Esophagus (tissue), 2 donors: ENCODE measurements around the gene TMEM61. TPM values are rescaled to one million over a fixed set of nuclear protein-coding genes. Genes with fewer than 3 reads are reported as not detected.

Source experiments
- H3K27ac ChIP-seq, 2 donors: one replicate each; pipeline ENCODE4 v1.5.1; 2013; ENCODE audit warnings: low read depth in 2 of 2, mild to moderate bottlenecking in 2 of 2, inconsistent platforms in 1 of 2, low read length in 1 of 2, moderate library complexity in 1 of 2
- H3K27me3 ChIP-seq, 2 donors: one replicate each; pipeline ENCODE4 v1.6.1; 2013; ENCODE audit warnings: low read length in 2 of 2, control low read depth in 1 of 2, mild to moderate bottlenecking in 1 of 2; ENCODE audit not compliant: insufficient read depth in 2 of 2, control insufficient read depth in 1 of 2
- H3K36me3 ChIP-seq, 2 donors: one replicate each; pipeline ENCODE4 v1.6.1; 2013; ENCODE audit warnings: low read length in 1 of 2; ENCODE audit not compliant: control insufficient read depth in 2 of 2, insufficient read depth in 2 of 2
- H3K4me1 ChIP-seq, 2 donors: one replicate each; pipeline ENCODE4 v1.6.1; 2013; ENCODE audit warnings: low read length in 1 of 2; ENCODE audit not compliant: control insufficient read depth in 2 of 2, insufficient read depth in 2 of 2
- H3K4me3 ChIP-seq, 2 donors: one replicate each; pipeline ENCODE4 v1.5.1; 2013; ENCODE audit warnings: low read length in 2 of 2, mild to moderate bottlenecking in 2 of 2, low read depth in 1 of 2, moderate library complexity in 1 of 2
- H3K9me3 ChIP-seq, 2 donors: one replicate each; pipeline ENCODE4 v1.6.1; 2013; ENCODE audit warnings: mild to moderate bottlenecking in 2 of 2, low read depth in 1 of 2, low read length in 1 of 2, moderate library complexity in 1 of 2; ENCODE audit not compliant: control insufficient read depth in 2 of 2, insufficient read depth in 1 of 2
- WGBS, 2 donors: extraction: QIAGEN DNeasy Blood & Tissue Kit; methylation state at CpG; one replicate each; pipeline ENCODE4 v1.1.7; 2013; 5-methylcytosine and 5-hydroxymethylcytosine counted together
- polyA plus RNA-seq, 2 donors: library from polyadenylated mRNA; stranded (reverse); fragments of 200-250 nt; gene quantifications; one replicate each; pipeline ENCODE4 v1.2.3, GENCODE V29; 2013
- donor health status: healthy with polysubstance abuse.
- donor health status: Bipolar disorder and iron deficiency.

The TMEM61 gene
- polyA plus RNA-seq, 2 donors: 0.84 to 1.2 TPM

DNA sequence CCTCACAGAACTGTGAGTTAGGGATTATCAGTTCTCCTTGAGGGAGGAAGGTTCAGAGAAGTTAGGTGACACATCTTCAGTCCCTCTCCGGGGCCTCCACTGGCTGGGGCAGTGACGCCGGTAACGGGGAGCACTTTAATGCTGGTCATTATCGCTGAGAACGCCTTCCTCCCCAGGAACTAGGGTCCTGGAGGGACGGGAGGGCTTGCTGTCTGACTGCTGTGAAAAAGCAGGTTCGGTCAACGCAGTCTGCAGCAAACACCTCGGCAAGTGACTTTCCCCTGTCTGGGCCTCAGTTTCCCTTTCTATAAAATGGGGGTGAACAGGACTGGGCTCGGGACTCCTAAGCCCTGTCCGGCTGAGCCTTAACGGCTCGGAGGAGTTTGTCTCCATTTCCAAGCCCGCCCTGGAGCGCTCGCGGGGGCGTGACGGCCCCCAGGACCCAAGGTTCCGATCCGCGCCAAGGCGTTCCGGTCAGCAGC is 341 bp upstream of the TMEM61 start:
- Histone ChIP-seq H3K9me3 (no peaks in the 10 kb centered on the region), H3K36me3 (no peaks in the 10 kb centered on the region), H3K4me1 (peaks cover 6 to 15% of the 10 kb centered on the region in 2 donors), H3K27me3 (no peaks in the 10 kb centered on the region), H3K27ac (no peak overlapping the region), H3K4me3 (peak overlapping the region; percentile 53 to 60)
- 16 to 22% methylated on average over 25 of the region's 25 CpGs for whole genome bisulfite sequencing, 2 donors

DNA sequence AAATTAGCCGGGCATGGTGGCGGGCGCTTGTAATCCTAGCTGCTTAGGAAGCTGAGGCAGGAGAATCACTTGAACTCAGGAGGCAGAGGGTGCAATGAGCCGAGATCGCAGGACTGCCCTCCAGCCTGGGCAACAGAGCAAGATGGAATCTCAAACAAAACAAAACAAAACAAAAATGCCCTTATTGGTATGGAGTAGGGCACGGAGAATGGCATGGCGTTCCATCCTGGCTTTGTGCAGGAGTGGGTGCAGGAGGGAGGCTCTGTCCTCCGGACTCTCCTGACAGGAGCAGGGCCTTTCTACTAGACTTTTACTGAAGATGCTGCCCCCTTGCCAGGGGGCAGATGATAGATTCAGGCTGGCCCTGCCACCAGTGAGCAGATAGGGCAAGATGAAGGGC is 1.0 kb downstream of the TMEM61 start:
- peaks cover 3 to 15% of the 10 kb centered on the region in 2 donors for H3K4me1 ChIP-seq
- H3K27me3 ChIP-seq: no peaks in the 10 kb centered on the region
- no peak overlapping the region for H3K27ac ChIP-seq
- H3K4me3 ChIP-seq: no peak overlapping the region
- no peaks in the 10 kb centered on the region for H3K36me3 ChIP-seq
- H3K9me3 ChIP-seq: no peaks in the 10 kb centered on the region
- WGBS, 2 donors: 88% methylated on average over 8 of the region's 8 CpGs

DNA sequence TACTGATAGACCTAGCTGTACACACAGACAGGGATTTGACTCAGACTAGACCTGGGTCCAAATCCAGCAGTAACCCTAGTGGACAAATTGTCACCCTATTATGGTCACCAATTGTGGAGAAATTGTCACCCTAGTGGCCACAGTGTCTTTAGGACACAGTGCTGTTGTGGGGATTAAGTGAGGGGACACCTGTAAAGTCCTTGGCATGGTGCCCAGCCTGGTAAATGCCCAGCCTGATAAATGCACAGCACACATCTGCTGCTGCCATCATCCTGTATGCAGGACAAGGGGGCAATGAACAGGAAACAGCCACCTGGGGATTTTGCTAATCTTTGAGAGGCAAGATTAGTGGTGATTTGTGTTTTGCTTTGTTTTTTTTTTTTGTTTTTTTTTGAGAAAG is 2.3 kb downstream of the TMEM61 start:
- Histone ChIP-seq H3K27ac (no peak overlapping the region), H3K36me3 (no peaks in the 10 kb centered on the region), H3K4me3 (no peak overlapping the region), H3K9me3 (no peaks in the 10 kb centered on the region), H3K27me3 (no peaks in the 10 kb centered on the region), H3K4me1 (peaks cover 3 to 12% of the 10 kb centered on the region in 2 donors)

DNA sequence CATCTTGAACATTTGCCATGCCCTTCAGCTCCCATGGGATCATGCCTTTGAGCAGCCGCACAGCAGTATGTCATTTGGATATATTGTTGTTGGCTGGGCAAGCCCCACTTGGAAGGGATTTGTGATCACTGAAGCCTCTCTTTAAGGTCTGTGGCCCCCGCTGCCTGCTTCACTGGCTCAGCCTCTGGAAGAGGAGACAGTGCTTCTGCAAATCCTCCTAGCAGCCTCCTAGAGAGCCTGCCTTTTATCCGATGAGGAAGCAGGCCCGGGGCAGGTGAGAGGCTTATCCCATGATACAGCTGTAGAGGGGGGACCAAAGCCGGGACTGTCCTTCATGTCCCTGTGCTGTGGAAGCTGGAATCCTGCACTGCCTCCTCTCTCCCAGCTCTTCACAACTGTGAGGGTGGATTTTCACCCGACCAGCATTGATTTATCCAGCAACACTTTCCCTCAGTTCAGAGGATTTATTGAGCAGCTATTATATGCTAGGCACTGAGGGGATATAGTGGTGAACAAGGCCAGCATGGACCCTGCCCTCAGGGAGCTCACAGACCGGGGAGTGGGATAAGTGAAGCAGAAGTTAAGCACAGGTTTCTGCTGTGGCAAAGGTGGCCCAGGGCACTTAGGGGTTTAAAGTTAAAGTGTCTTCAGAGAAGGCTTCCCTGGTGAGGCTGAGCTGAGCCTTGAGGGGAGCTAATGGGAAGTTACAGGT is 3.9 kb downstream of the TMEM61 start:
- Histone ChIP-seq H3K4me3 (no peak overlapping the region), H3K9me3 (no peaks in the 10 kb centered on the region), H3K27me3 (no peaks in the 10 kb centered on the region), H3K36me3 (no peaks in the 10 kb centered on the region), H3K27ac (no peak overlapping the region), H3K4me1 (peaks cover 0 to 8% of the 10 kb centered on the region in 2 donors)
- 44 to 54% methylated on average over 7 of the region's 7 CpGs for whole genome bisulfite sequencing, 2 donors

DNA sequence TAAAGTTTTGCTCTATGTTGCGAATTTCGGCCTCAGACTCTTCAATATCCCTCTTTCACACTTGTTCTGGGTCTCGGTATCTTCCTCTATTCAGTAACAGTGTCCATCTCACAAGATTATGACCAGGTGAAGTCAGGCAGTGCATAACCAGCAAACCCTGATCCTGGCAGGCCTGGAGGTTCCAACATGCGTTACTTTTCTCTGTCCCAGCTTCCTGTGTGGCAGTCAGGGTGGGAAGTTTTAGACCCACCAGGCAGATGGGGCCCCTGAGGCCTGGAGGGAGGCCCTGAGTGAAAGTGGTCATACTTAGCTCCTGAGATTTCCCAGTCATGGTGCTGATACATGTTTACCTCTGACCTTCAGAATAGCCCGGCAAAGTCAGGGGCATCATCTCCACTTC is 5.1 kb downstream of the TMEM61 start:
- WGBS, 2 donors: 88% methylated on average over 5 of the region's 5 CpGs
- H3K36me3 ChIP-seq: no peaks in the 10 kb centered on the region
- H3K27me3 ChIP-seq: no peaks in the 10 kb centered on the region
- peaks cover 0 to 4% of the 10 kb centered on the region in 2 donors for H3K4me1 ChIP-seq
- no peak overlapping the region for H3K27ac ChIP-seq
- H3K4me3 ChIP-seq: no peak overlapping the region
- H3K9me3 ChIP-seq: no peaks in the 10 kb centered on the region

DNA sequence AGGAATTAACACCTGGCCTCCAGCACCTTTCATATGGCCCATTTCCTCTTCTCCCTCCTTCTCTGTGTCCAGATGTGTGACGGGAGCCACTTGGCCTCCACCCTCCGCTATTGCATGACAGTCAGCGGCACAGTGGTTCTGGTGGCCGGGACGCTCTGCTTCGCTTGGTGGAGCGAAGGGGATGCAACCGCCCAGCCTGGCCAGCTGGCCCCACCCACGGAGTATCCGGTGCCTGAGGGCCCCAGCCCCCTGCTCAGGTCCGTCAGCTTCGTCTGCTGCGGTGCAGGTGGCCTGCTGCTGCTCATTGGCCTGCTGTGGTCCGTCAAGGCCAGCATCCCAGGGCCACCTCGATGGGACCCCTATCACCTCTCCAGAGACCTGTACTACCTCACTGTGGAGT is 5.6 kb downstream of the TMEM61 start:
- peaks cover 0 to 1% of the 10 kb centered on the region in 2 donors for H3K4me1 ChIP-seq
- no peaks in the 10 kb centered on the region for H3K36me3 ChIP-seq
- no peaks in the 10 kb centered on the region for H3K9me3 ChIP-seq
- H3K27me3 ChIP-seq: no peaks in the 10 kb centered on the region
- H3K4me3 ChIP-seq: no peak overlapping the region
- 87 to 88% methylated on average over 15 of the region's 15 CpGs for WGBS, 2 donors
- no peak overlapping the region for H3K27ac ChIP-seq

DNA sequence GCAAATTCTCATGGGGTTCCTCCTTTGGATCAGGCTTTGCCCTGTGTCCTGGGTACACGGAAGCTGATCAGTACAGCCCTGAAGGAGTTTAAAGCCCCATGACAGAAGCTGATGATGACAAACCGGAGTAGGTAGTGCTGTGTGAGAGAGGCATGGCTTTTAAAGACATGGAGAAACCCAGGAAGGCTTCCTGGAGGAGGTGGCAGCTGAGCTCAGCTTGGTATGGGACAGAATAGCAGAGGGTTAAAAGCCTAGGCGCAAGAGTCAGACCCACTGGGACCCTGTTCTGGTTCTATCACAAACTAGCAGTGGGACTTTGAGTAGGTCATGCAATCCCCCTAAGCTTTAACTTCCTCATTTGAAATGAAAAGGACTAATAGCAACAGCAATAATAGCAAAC is 6.1 kb downstream of the TMEM61 start:
- 85 to 94% methylated on average over 3 of the region's 3 CpGs for WGBS, 2 donors
- no peaks in the 10 kb centered on the region for H3K27me3 ChIP-seq
- H3K4me1 ChIP-seq: no peaks in the 10 kb centered on the region
- H3K27ac ChIP-seq: no peak overlapping the region
- H3K4me3 ChIP-seq: no peak overlapping the region
- H3K36me3 ChIP-seq: no peaks in the 10 kb centered on the region
- no peaks in the 10 kb centered on the region for H3K9me3 ChIP-seq

DNA sequence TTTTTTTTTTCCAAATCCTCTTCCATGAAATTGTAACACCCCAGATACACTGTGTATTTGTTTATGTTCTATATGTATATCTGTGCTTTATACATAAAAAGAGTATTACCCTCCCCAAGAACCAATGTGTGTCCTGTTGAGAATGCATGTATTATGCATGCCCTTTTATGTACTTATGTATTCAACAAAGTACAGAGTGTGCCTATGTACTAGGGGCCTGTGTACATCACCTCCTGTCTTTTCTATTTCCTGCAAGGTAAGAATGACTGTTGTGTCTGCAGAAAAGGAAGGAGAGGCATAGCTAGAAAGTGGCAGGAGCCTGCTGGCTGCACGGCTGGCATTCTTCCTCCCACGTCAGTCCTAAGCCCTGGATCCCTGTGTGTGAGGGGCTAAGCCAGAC is 7.0 kb downstream of the TMEM61 start:
- WGBS, 2 donors: 66 to 74% methylated on average over 2 of the region's 2 CpGs
- Histone ChIP-seq H3K27me3 (no peaks in the 10 kb centered on the region), H3K4me1 (no peaks in the 10 kb centered on the region), H3K9me3 (no peaks in the 10 kb centered on the region), H3K36me3 (no peaks in the 10 kb centered on the region), H3K4me3 (no peak overlapping the region), H3K27ac (no peak overlapping the region)

DNA sequence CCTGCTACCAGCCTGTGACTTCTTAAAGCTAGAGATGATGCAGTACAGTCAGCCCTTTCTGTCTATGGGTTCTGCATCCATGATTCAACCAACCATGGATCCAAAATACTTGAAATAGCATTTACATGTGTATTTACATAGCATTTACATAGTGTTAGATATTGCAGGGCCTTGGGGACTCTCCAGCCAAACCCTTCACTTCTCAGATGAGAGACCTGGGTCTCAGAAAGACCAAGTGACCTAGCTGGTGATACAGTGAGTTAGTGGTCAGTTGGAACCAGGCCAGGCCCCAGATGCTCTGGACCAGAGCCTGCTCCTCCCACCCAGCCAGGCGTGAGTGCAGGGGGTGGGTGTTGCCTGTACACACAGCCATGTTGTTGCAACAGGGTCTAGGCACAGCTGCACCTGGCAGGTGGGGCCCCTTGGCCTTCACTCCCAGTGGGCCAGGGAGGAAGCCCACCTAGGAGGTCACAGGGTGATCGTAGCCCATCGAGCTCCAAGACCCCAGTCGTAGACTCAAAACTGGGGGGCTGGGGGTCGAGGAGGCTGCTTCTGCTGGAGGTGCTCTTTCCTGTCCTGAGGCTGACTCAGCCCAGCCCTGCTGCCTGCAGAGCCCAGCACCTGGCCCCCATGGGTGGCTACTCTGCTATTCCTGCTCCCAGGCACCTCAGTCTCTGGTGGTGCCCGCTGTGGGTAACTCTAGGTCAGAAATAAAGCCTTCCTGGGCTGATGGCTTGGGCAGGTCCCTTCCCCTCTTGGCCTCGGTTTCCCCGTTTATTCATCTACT is 7.7 kb downstream of the TMEM61 start:
- no peaks in the 10 kb centered on the region for H3K27me3 ChIP-seq
- WGBS, 2 donors: 81 to 83% methylated on average over 8 of the region's 8 CpGs
- H3K4me1 ChIP-seq: no peaks in the 10 kb centered on the region
- H3K9me3 ChIP-seq: no peaks in the 10 kb centered on the region
- no peak overlapping the region for H3K4me3 ChIP-seq
- H3K36me3 ChIP-seq: no peaks in the 10 kb centered on the region
- H3K27ac ChIP-seq: no peak overlapping the region
